ENCODE measurements around the gene CCL27. TPM values are rescaled to one million over a fixed set of nuclear protein-coding genes. Genes with fewer than 3 reads are reported as not detected.

Gene CCL27
- total RNA-seq, 1 donor from 2014 or later: 0.78 TPM

DNA sequence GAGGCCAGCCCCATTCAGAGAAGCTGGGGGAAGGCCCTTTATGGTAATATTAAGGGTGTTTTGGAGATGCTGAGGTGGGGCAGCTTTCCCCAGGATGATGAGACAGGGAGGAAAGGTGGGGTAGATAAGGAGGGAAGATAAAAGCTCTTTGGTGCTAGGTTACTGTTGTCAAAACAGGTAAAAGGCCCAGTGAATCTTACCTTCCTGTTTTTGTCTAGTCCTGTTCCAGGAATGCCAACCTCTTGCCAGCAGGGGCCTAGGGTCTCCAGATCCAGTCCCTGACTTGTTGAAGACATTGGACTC, 797 bp upstream of the CCL27 start:
- Mint-ChIP-seq H3K4me3 (ENCODE audit: unreplicated experiment) (no peak overlapping the region), H3K4me1 (ENCODE audit: unreplicated experiment) (peaks cover 11% of the 10 kb centered on the region), H3K27ac (ENCODE audit: unreplicated experiment) (no peak overlapping the region), H3K27me3 (ENCODE audit: unreplicated experiment) (no peaks in the 10 kb centered on the region), H3K36me3 (ENCODE audit: unreplicated experiment) (peaks cover 2% of the 10 kb centered on the region), H3K9me3 (ENCODE audit: unreplicated experiment) (no peaks in the 10 kb centered on the region)
- DNase-seq (ENCODE audit: extremely low spot score, unreplicated experiment): no peak
- TF ChIP-seq, protein P1, sequence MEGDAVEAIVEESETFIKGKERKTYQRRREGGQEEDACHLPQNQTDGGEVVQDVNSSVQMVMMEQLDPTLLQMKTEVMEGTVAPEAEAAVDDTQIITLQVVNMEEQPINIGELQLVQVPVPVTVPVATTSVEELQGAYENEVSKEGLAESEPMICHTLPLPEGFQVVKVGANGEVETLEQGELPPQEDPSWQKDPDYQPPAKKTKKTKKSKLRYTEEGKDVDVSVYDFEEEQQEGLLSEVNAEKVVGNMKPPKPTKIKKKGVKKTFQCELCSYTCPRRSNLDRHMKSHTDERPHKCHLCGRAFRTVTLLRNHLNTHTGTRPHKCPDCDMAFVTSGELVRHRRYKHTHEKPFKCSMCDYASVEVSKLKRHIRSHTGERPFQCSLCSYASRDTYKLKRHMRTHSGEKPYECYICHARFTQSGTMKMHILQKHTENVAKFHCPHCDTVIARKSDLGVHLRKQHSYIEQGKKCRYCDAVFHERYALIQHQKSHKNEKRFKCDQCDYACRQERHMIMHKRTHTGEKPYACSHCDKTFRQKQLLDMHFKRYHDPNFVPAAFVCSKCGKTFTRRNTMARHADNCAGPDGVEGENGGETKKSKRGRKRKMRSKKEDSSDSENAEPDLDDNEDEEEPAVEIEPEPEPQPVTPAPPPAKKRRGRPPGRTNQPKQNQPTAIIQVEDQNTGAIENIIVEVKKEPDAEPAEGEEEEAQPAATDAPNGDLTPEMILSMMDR (IDR thresholded peaks at IDR 0.05): no peak

GRCh38 chr9:34659592-34660253, 2.7 kb downstream of the CCL27 start:
- Mint-ChIP-seq H3K27ac (ENCODE audit: unreplicated experiment) (no peak overlapping the region), H3K27me3 (ENCODE audit: unreplicated experiment) (no peaks in the 10 kb centered on the region), H3K9me3 (ENCODE audit: unreplicated experiment) (no peaks in the 10 kb centered on the region), H3K4me1 (ENCODE audit: unreplicated experiment) (peaks cover 13% of the 10 kb centered on the region), H3K4me3 (ENCODE audit: unreplicated experiment) (no peak overlapping the region), H3K36me3 (ENCODE audit: unreplicated experiment) (no peaks in the 10 kb centered on the region)
- no peak for DNase-seq (ENCODE audit: extremely low spot score, unreplicated experiment)
- TF ChIP-seq, protein P1 (IDR thresholded peaks at IDR 0.05): no peak

- no peaks in the 10 kb centered on the region for H3K36me3 Mint-ChIP-seq (ENCODE audit: unreplicated experiment)
- no peak overlapping the region for H3K4me3 Mint-ChIP-seq (ENCODE audit: unreplicated experiment)
- TF ChIP-seq, protein P1 (IDR thresholded peaks at IDR 0.05): no peak
- H3K27me3 Mint-ChIP-seq (ENCODE audit: unreplicated experiment): no peaks in the 10 kb centered on the region
- no peak for DNase-seq (ENCODE audit: extremely low spot score, unreplicated experiment)
- peaks cover 17% of the 10 kb centered on the region for H3K4me1 Mint-ChIP-seq (ENCODE audit: unreplicated experiment)
- H3K27ac Mint-ChIP-seq (ENCODE audit: unreplicated experiment): no peak overlapping the region
- no peaks in the 10 kb centered on the region for H3K9me3 Mint-ChIP-seq (ENCODE audit: unreplicated experiment)
These were observed 4.0 kb downstream of the CCL27 start for GRCh38 chr9:34658461-34658860.

DNA sequence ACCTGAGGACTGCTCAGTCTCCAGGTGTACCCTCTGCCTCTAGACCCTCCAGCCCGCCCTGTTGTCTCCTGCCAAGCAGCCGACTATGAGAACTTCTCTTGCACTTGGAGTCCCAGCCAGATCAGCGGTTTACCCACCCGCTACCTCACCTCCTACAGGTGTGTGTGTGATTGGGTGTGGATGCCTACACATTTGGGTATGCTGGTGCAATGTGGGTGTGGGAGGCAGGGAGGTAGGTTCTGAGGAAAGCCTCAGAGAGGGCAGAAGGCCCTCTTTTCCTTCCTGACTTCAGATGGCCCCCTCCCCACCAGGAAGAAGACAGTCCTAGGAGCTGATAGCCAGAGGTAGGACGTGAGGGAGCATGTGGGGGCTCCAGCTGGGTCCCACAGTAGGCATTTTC, 5.5 kb downstream of the CCL27 start:
- TF ChIP-seq, protein P1 (IDR thresholded peaks at IDR 0.05): no peak
- Mint-ChIP-seq H3K36me3 (ENCODE audit: unreplicated experiment) (no peaks in the 10 kb centered on the region), H3K27me3 (ENCODE audit: unreplicated experiment) (no peaks in the 10 kb centered on the region), H3K27ac (ENCODE audit: unreplicated experiment) (no peak overlapping the region), H3K4me1 (ENCODE audit: unreplicated experiment) (peaks cover 32% of the 10 kb centered on the region), H3K4me3 (ENCODE audit: unreplicated experiment) (no peak overlapping the region), H3K9me3 (ENCODE audit: unreplicated experiment) (no peaks in the 10 kb centered on the region)
- DNase-seq (ENCODE audit: extremely low spot score, unreplicated experiment): no peak

DNA sequence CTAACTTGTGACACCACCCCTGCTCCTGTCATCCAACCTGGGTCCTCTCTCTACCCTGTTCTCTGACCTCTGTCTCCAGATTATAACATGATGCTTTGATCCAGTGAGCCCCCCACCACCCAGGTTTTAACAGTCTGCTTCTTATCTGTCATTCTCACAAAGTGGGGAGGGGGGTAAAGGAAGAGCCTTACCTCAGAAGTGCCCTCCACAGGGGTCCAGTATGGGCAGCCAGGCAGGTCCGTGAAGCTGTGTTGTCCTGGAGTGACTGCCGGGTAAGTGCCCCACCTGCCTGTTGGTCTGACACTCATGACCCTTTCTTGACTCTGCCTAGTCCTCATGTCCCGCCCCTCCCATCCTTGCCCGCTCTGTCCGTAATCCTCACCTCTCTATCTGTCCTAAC, 7.1 kb downstream of the CCL27 start:
- no peaks in the 10 kb centered on the region for H3K27me3 Mint-ChIP-seq (ENCODE audit: unreplicated experiment)
- H3K27ac Mint-ChIP-seq (ENCODE audit: unreplicated experiment): peak overlapping the region; percentile 50
- peaks cover 46% of the 10 kb centered on the region for H3K4me1 Mint-ChIP-seq (ENCODE audit: unreplicated experiment)
- no peaks in the 10 kb centered on the region for H3K9me3 Mint-ChIP-seq (ENCODE audit: unreplicated experiment)
- H3K4me3 Mint-ChIP-seq (ENCODE audit: unreplicated experiment): no peak overlapping the region
- H3K36me3 Mint-ChIP-seq (ENCODE audit: unreplicated experiment): no peaks in the 10 kb centered on the region
- TF ChIP-seq, protein P1 (IDR thresholded peaks at IDR 0.05): no peak
- no peak for DNase-seq (ENCODE audit: extremely low spot score, unreplicated experiment)

Data from osteocyte (in vitro differentiated cells).